ENCODE measurements around the gene ESAM.
A peak's percentile ranks its signal among the peaks of the same experiment; 100 is the strongest.

ESAM gene

GRCh38 chr11:124762105-124762623 is at the start of gene ESAM:
Gene ESAM, minus strand, starts transcription at chr11:124762290. Its CDS starts 136 bp downstream, at chr11:124762154.
- FAIRE-seq (no peak), DNase-seq (ENCODE audit: low spot score) (no peak)

- DNase-seq (ENCODE audit: low spot score) = no peak
- FAIRE-seq = no peak
Observed at GRCh38 chr11:124811399-124812125, 49.5 kb upstream of the ESAM start.

GRCh38 chr11:124807660-124808270 is 45.7 kb upstream of the ESAM start:
- FAIRE-seq (no peak), DNase-seq (ENCODE audit: low spot score) (no peak)

GRCh38 chr11:124807201-124807600 is 45.1 kb upstream of the ESAM start:
- FAIRE-seq (no peak), DNase-seq (ENCODE audit: low spot score) (no peak)

- FAIRE-seq (no peak), DNase-seq (ENCODE audit: low spot score) (no peak)
Observed at GRCh38 chr11:124804884-124805283, 42.8 kb upstream of the ESAM start.

GRCh38 chr11:124801636-124802312 is 39.7 kb upstream of the ESAM start:
- FAIRE-seq = no peak
- DNase-seq (ENCODE audit: low spot score) = no peak

- no peak for DNase-seq (ENCODE audit: low spot score)
- no peak for FAIRE-seq
Observed at GRCh38 chr11:124801014-124801413, 38.9 kb upstream of the ESAM start.

- FAIRE-seq = no peak
- peak; percentile 85 for DNase-seq (ENCODE audit: low spot score)
Observed at GRCh38 chr11:124800226-124800929, 38.3 kb upstream of the ESAM start, which contains the start of gene MSANTD2. Gene MSANTD2, minus strand, starts transcription at chr11:124800406. Its CDS starts 26 bp downstream, at chr11:124800380.

- DNase-seq (ENCODE audit: low spot score) = peak; percentile 26
- no peak for FAIRE-seq
Observed at GRCh38 chr11:124799348-124800225, 37.5 kb upstream of the ESAM start.

GRCh38 chr11:124798991-124799347 is 36.9 kb upstream of the ESAM start:
- no peak for FAIRE-seq
- DNase-seq (ENCODE audit: low spot score) = peak; percentile 20

- FAIRE-seq = no peak
Observed at GRCh38 chr11:124796312-124796711, 34.2 kb upstream of the ESAM start.

GRCh38 chr11:124793466-124794278 is 31.6 kb upstream of the ESAM start:
- DNase-seq (ENCODE audit: low spot score) = peak; percentile 25
- no peak for FAIRE-seq

More at GRCh38 chr11:124796312-124796711, 34.2 kb upstream of the ESAM start:
- no peak for DNase-seq (ENCODE audit: low spot score)

GRCh38 chr11:124791626-124792341 is 29.7 kb upstream of the ESAM start:
- FAIRE-seq (no peak), DNase-seq (ENCODE audit: low spot score) (no peak)

- no peak for DNase-seq (ENCODE audit: low spot score)
- no peak for FAIRE-seq
Observed at GRCh38 chr11:124788521-124788920, 26.4 kb upstream of the ESAM start.

GRCh38 chr11:124784051-124784450 is 22.0 kb upstream of the ESAM start:
- FAIRE-seq = no peak
- DNase-seq (ENCODE audit: low spot score) = no peak

GRCh38 chr11:124783002-124783401 is 20.9 kb upstream of the ESAM start:
- FAIRE-seq = no peak
- DNase-seq (ENCODE audit: low spot score) = no peak

- DNase-seq (ENCODE audit: low spot score) = no peak
- no peak for FAIRE-seq
Observed at GRCh38 chr11:124779568-124779967, 17.5 kb upstream of the ESAM start.

GRCh38 chr11:124778281-124778680 is 16.2 kb upstream of the ESAM start:
- DNase-seq (ENCODE audit: low spot score) = no peak
- no peak for FAIRE-seq

Data from urothelium cell line (cell line).